ENCODE data around the gene TNS1.

The TNS1 gene

GRCh38 chr2:217753460-217754200 lies 249.2 kb downstream of the TNS1 start:
- DNase-seq: no peak

GRCh38 chr2:217752714-217753459 lies 249.9 kb downstream of the TNS1 start:
- DNase-seq: no peak

- DNase-seq: no peak
These were observed 250.8 kb downstream of the TNS1 start for GRCh38 chr2:217751952-217752351.

- DNase-seq: no peak
These were observed 251.6 kb downstream of the TNS1 start for GRCh38 chr2:217751192-217751591.

Measured in activated CD4-positive, CD25-positive, alpha-beta regulatory T cell (primary cell).